Urothelium cell line (cell line): ENCODE measurements around the gene TAGLN.
A peak's percentile ranks its signal among the peaks of the same experiment; 100 is the strongest.
"Not testable (repeated sequence)": the region's sequence is repeated elsewhere in the genome, so short reads cannot be mapped to it uniquely, and the experiment has no call there.

Source experiments
- DNase-seq: peaks from one replicate; pipeline ENCODE4 v3.0.0; 2011; ENCODE audit warnings: low spot score, mixed read lengths
- FAIRE-seq: peaks from 2 replicates; lab custom pipeline; 2011; peaks lifted over from hg19 to GRCh38; lab: Jason Lieb, UNC

TAGLN gene

GRCh38 chr11:117195258-117195657, 3.9 kb upstream of the TAGLN start:
- DNase-seq (no peak), FAIRE-seq (no peak)

- DNase-seq (no peak), FAIRE-seq (no peak)
Observed at GRCh38 chr11:117195761-117196160, 3.4 kb upstream of the TAGLN start.

- FAIRE-seq, result no peak
Observed at GRCh38 chr11:117197006-117197405, 2.2 kb upstream of the TAGLN start.

GRCh38 chr11:117197516-117198456, 1.4 kb upstream of the TAGLN start:
- DNase-seq (no peak), FAIRE-seq (no peak)

More at GRCh38 chr11:117197006-117197405, 2.2 kb upstream of the TAGLN start:
- DNase-seq, result no peak

GRCh38 chr11:117198613-117199012, 557 bp upstream of the TAGLN start:
- DNase-seq (no peak), FAIRE-seq (no peak)

- FAIRE-seq (no peak), DNase-seq (no peak)
Observed at GRCh38 chr11:117199916-117200812, 994 bp downstream of the TAGLN start.

- DNase-seq, result no peak
- FAIRE-seq, result no peak
Observed at GRCh38 chr11:117200813-117201657, 1.9 kb downstream of the TAGLN start.

- FAIRE-seq, result no peak
- no peak for DNase-seq
Observed at GRCh38 chr11:117201658-117202305, 2.6 kb downstream of the TAGLN start.

GRCh38 chr11:117202386-117203068, 3.4 kb downstream of the TAGLN start:
- DNase-seq (no peak), FAIRE-seq (no peak)

GRCh38 chr11:117203069-117203407, 3.9 kb downstream of the TAGLN start:
- FAIRE-seq, result no peak
- no peak for DNase-seq

GRCh38 chr11:117204283-117205080, 5.3 kb downstream of the TAGLN start:
- DNase-seq, result no peak
- no peak for FAIRE-seq

GRCh38 chr11:117205211-117205818, 6.1 kb downstream of the TAGLN start:
- DNase-seq, result no peak
- no peak for FAIRE-seq

- not testable (repeated sequence) for FAIRE-seq, DNase-seq
Observed at GRCh38 chr11:117206111-117206510, 6.9 kb downstream of the TAGLN start.

- peak; percentile 97 for FAIRE-seq
- DNase-seq, result not testable (repeated sequence)
Observed at GRCh38 chr11:117206859-117207258, 7.7 kb downstream of the TAGLN start.

- FAIRE-seq, DNase-seq: not testable (repeated sequence)
Observed at GRCh38 chr11:117207481-117207880, 8.3 kb downstream of the TAGLN start.

GRCh38 chr11:117208710-117209109, 9.5 kb downstream of the TAGLN start:
- FAIRE-seq, DNase-seq: not testable (repeated sequence)

- not testable (repeated sequence) for FAIRE-seq, DNase-seq
Observed at GRCh38 chr11:117209351-117210125, 10.4 kb downstream of the TAGLN start.
